Hematopoietic multipotent progenitor cell treated with erythropoietin and hydrocortisone succinate and interleukin-3 and kit ligand, for 8 days (in vitro differentiated cells): Measurements from ENCODE around the gene AARS1.
"Not testable (repeated sequence)": the region's sequence is repeated elsewhere in the genome, so short reads cannot be mapped to it uniquely, and the experiment has no call there.

Experiments
- DNase-seq: peaks from one replicate; pipeline ENCODE4 v3.0.0-alpha.2; 2015

The AARS1 gene

GRCh38 chr16:70223971-70224513, 65.3 kb downstream of the AARS1 start:
- DNase-seq: not testable (repeated sequence)

- DNase-seq: not testable (repeated sequence)
Observed at GRCh38 chr16:70223216-70223615, 66.1 kb downstream of the AARS1 start.

- not testable (repeated sequence) for DNase-seq
Observed at GRCh38 chr16:70222574-70222973, 66.7 kb downstream of the AARS1 start.

GRCh38 chr16:70218586-70218985, 70.7 kb downstream of the AARS1 start:
- not testable (repeated sequence) for DNase-seq

- not testable (repeated sequence) for DNase-seq
Observed at GRCh38 chr16:70206382-70206781, 82.9 kb downstream of the AARS1 start.

- DNase-seq: not testable (repeated sequence)
Observed at GRCh38 chr16:70204668-70205405, 84.5 kb downstream of the AARS1 start.

- not testable (repeated sequence) for DNase-seq
Observed at GRCh38 chr16:70204010-70204409, 85.3 kb downstream of the AARS1 start.

GRCh38 chr16:70203508-70203907, 85.8 kb downstream of the AARS1 start:
- not testable (repeated sequence) for DNase-seq
